ENCODE results near the gene MID1.
"Not testable (repeated sequence)": the region's sequence is repeated elsewhere in the genome, so short reads cannot be mapped to it uniquely, and the experiment has no call there.

Gene MID1

GRCh38 chrX:10597871-10598270 lies 22.5 kb downstream of the MID1 start:
- no peak overlapping the region for H3K27ac ChIP-seq (ENCODE audit: poor library complexity, severe bottlenecking)
- H3K4me3 ChIP-seq (ENCODE audit: severe bottlenecking) = no peak overlapping the region
- peak; percentile 40; the same call in 1 of the 3 replicates for ATAC-seq (ENCODE audit: low read depth)
- no peaks in the 10 kb centered on the region for H3K27me3 ChIP-seq (ENCODE audit: insufficient read depth, poor library complexity, severe bottlenecking)
- DNase-seq (ENCODE audit: low spot score) = no peak
- H3K36me3 ChIP-seq (ENCODE audit: low read depth) = no peaks in the 10 kb centered on the region
- no peaks in the 10 kb centered on the region for H3K4me1 ChIP-seq (ENCODE audit: insufficient read depth, poor library complexity, severe bottlenecking)
- TF ChIP-seq CTCF (IDR thresholded peaks at IDR 0.05; ENCODE audit: poor library complexity, severe bottlenecking) = peak; percentile 54
- H3K9me3 ChIP-seq (ENCODE audit: severe bottlenecking) = no peaks in the 10 kb centered on the region

GRCh38 chrX:10591363-10592335 lies 28.7 kb downstream of the MID1 start:
- DNase-seq (ENCODE audit: low spot score) (no peak), ATAC-seq (ENCODE audit: low read depth) (no peak)
- no peaks in the 10 kb centered on the region for H3K36me3 ChIP-seq (ENCODE audit: low read depth)
- no peak overlapping the region for H3K4me3 ChIP-seq (ENCODE audit: severe bottlenecking)
- H3K9me3 ChIP-seq (ENCODE audit: severe bottlenecking) = no peaks in the 10 kb centered on the region
- no peaks in the 10 kb centered on the region for H3K4me1 ChIP-seq (ENCODE audit: insufficient read depth, poor library complexity, severe bottlenecking)
- no peak overlapping the region for H3K27ac ChIP-seq (ENCODE audit: poor library complexity, severe bottlenecking)
- no peak for TF ChIP-seq CTCF (IDR thresholded peaks at IDR 0.05; ENCODE audit: poor library complexity, severe bottlenecking)
- H3K27me3 ChIP-seq (ENCODE audit: insufficient read depth, poor library complexity, severe bottlenecking) = no peaks in the 10 kb centered on the region

GRCh38 chrX:10589787-10590186 lies 30.6 kb downstream of the MID1 start:
- not testable (repeated sequence) for H3K4me3 ChIP-seq (ENCODE audit: severe bottlenecking); DNase-seq (ENCODE audit: low spot score); ATAC-seq (ENCODE audit: low read depth); H3K4me1 ChIP-seq (ENCODE audit: insufficient read depth, poor library complexity, severe bottlenecking); H3K27ac ChIP-seq (ENCODE audit: poor library complexity, severe bottlenecking); H3K9me3 ChIP-seq (ENCODE audit: severe bottlenecking); H3K36me3 ChIP-seq (ENCODE audit: low read depth); H3K27me3 ChIP-seq (ENCODE audit: insufficient read depth, poor library complexity, severe bottlenecking)

- Histone ChIP-seq H3K4me1 (ENCODE audit: insufficient read depth, poor library complexity, severe bottlenecking) (no peaks in the 10 kb centered on the region), H3K9me3 (ENCODE audit: severe bottlenecking) (no peaks in the 10 kb centered on the region), H3K36me3 (ENCODE audit: low read depth) (no peaks in the 10 kb centered on the region), H3K4me3 (ENCODE audit: severe bottlenecking) (no peak overlapping the region), H3K27me3 (ENCODE audit: insufficient read depth, poor library complexity, severe bottlenecking) (no peaks in the 10 kb centered on the region), H3K27ac (ENCODE audit: poor library complexity, severe bottlenecking) (no peak overlapping the region)
- no peak for TF ChIP-seq CTCF (IDR thresholded peaks at IDR 0.05; ENCODE audit: poor library complexity, severe bottlenecking)
- no peak for ATAC-seq (ENCODE audit: low read depth)
- no peak for DNase-seq (ENCODE audit: low spot score)
Measured at GRCh38 chrX:10589098-10589497, 31.3 kb downstream of the MID1 start.

- H3K4me1 ChIP-seq (ENCODE audit: insufficient read depth, poor library complexity, severe bottlenecking); H3K9me3 ChIP-seq (ENCODE audit: severe bottlenecking); DNase-seq (ENCODE audit: low spot score): not testable (repeated sequence)
Measured at GRCh38 chrX:10584882-10585281, 35.5 kb downstream of the MID1 start.

GRCh38 chrX:10582945-10583344 lies 37.4 kb downstream of the MID1 start:
- peak overlapping the region; percentile 35 for H3K27ac ChIP-seq (ENCODE audit: poor library complexity, severe bottlenecking)
- peaks cover 21% of the 10 kb centered on the region for H3K4me1 ChIP-seq (ENCODE audit: insufficient read depth, poor library complexity, severe bottlenecking)
- DNase-seq (ENCODE audit: low spot score) (no peak), ATAC-seq (ENCODE audit: low read depth) (no peak)
- no peak overlapping the region for H3K4me3 ChIP-seq (ENCODE audit: severe bottlenecking)
- H3K9me3 ChIP-seq (ENCODE audit: severe bottlenecking) = no peaks in the 10 kb centered on the region
- TF ChIP-seq CTCF (IDR thresholded peaks at IDR 0.05; ENCODE audit: poor library complexity, severe bottlenecking) = no peak
- H3K36me3 ChIP-seq (ENCODE audit: low read depth) = no peaks in the 10 kb centered on the region
- no peaks in the 10 kb centered on the region for H3K27me3 ChIP-seq (ENCODE audit: insufficient read depth, poor library complexity, severe bottlenecking)

More at GRCh38 chrX:10584882-10585281, 35.5 kb downstream of the MID1 start:
- H3K4me3 ChIP-seq (ENCODE audit: severe bottlenecking); ATAC-seq (ENCODE audit: low read depth); H3K36me3 ChIP-seq (ENCODE audit: low read depth); H3K27ac ChIP-seq (ENCODE audit: poor library complexity, severe bottlenecking); H3K27me3 ChIP-seq (ENCODE audit: insufficient read depth, poor library complexity, severe bottlenecking): not testable (repeated sequence)

All from RWPE2 (cell line).